Measurements from ENCODE around the gene GALNT17.

GALNT17 gene

GRCh38 chr7:71454981-71455380, 323.0 kb downstream of the GALNT17 start:
- H3K4me1 ChIP-seq (ENCODE audit: control insufficient read depth, insufficient read depth, low read depth, low read length) = no peaks in the 10 kb centered on the region
- no peaks in the 10 kb centered on the region for H3K9me3 ChIP-seq (ENCODE audit: control insufficient read depth, low read length)
- no peak overlapping the region for H2AK5ac ChIP-seq (ENCODE audit: low read length, severe bottlenecking)
- no peak overlapping the region for H4K91ac ChIP-seq (ENCODE audit: low read length)
- no peak overlapping the region for H3K9ac ChIP-seq (ENCODE audit: low read length)
- no peak overlapping the region for H2BK15ac ChIP-seq (ENCODE audit: low read depth, poor library complexity, severe bottlenecking)
- H4K8ac ChIP-seq (ENCODE audit: low read length) = no peak overlapping the region
- no peak overlapping the region for H3K14ac ChIP-seq (ENCODE audit: low read length in 2 of 2)
- no peak overlapping the region for H3K4me3 ChIP-seq (ENCODE audit: insufficient read depth in 1 of 2, low read depth in 1 of 2, low read length in 2 of 2)
- H3K36me3 ChIP-seq (ENCODE audit: control insufficient read depth in 1 of 2, insufficient read depth in 2 of 2, low read depth in 1 of 2, low read length in 2 of 2) = no peaks in the 10 kb centered on the region
- no peak overlapping the region for H3K27ac ChIP-seq (ENCODE audit: low read length, poor library complexity, severe bottlenecking)
- no peak overlapping the region for H2BK5ac ChIP-seq (ENCODE audit: low read depth, low read length, poor library complexity, severe bottlenecking)
- no peak overlapping the region for H2AFZ ChIP-seq (ENCODE audit: low read depth, low read length)
- H3K27me3 ChIP-seq (ENCODE audit: control insufficient read depth in 1 of 2, insufficient read depth in 1 of 2, low read length in 2 of 2) = no peaks in the 10 kb centered on the region
- H2BK120ac ChIP-seq (ENCODE audit: low read depth, low read length) = no peak overlapping the region
- no peak overlapping the region for H3K4ac ChIP-seq (ENCODE audit: low read depth in 1 of 2, low read length in 2 of 2)
- H3K23ac ChIP-seq (ENCODE audit: low read length in 2 of 2) = no peak overlapping the region
- no peak overlapping the region for H3K4me2 ChIP-seq (ENCODE audit: low read length, poor library complexity, severe bottlenecking)
- H3K18ac ChIP-seq (ENCODE audit: low read depth in 1 of 2, low read length in 2 of 2) = no peak overlapping the region
- no peak overlapping the region for H2BK12ac ChIP-seq (ENCODE audit: low read length in 2 of 2)
- no peaks in the 10 kb centered on the region for H3K79me1 ChIP-seq (replicated peaks; ENCODE audit: low read length, poor library complexity, severe bottlenecking)
- no peak for DNase-seq

GRCh38 chr7:71457021-71457420, 325.1 kb downstream of the GALNT17 start:
- H3K4me2 ChIP-seq (ENCODE audit: low read length, poor library complexity, severe bottlenecking) = no peak overlapping the region
- H2AK5ac ChIP-seq (ENCODE audit: low read length, severe bottlenecking) = no peak overlapping the region
- H3K4ac ChIP-seq (ENCODE audit: low read depth in 1 of 2, low read length in 2 of 2) = no peak overlapping the region
- H3K23ac ChIP-seq (ENCODE audit: low read length in 2 of 2) = no peak overlapping the region
- H3K27me3 ChIP-seq (ENCODE audit: control insufficient read depth in 1 of 2, insufficient read depth in 1 of 2, low read length in 2 of 2) = no peaks in the 10 kb centered on the region
- no peak overlapping the region for H3K27ac ChIP-seq (ENCODE audit: low read length, poor library complexity, severe bottlenecking)
- no peak for DNase-seq
- no peak overlapping the region for H3K14ac ChIP-seq (ENCODE audit: low read length in 2 of 2)
- H3K4me3 ChIP-seq (ENCODE audit: insufficient read depth in 1 of 2, low read depth in 1 of 2, low read length in 2 of 2) = no peak overlapping the region
- H4K8ac ChIP-seq (ENCODE audit: low read length) = no peak overlapping the region
- no peak overlapping the region for H3K9ac ChIP-seq (ENCODE audit: low read length)
- no peak overlapping the region for H2BK120ac ChIP-seq (ENCODE audit: low read depth, low read length)
- H3K4me1 ChIP-seq (ENCODE audit: control insufficient read depth, insufficient read depth, low read depth, low read length) = no peaks in the 10 kb centered on the region
- H2BK12ac ChIP-seq (ENCODE audit: low read length in 2 of 2) = no peak overlapping the region
- no peaks in the 10 kb centered on the region for H3K79me1 ChIP-seq (replicated peaks; ENCODE audit: low read length, poor library complexity, severe bottlenecking)
- no peak overlapping the region for H4K91ac ChIP-seq (ENCODE audit: low read length)
- no peak overlapping the region for H3K18ac ChIP-seq (ENCODE audit: low read depth in 1 of 2, low read length in 2 of 2)
- no peak overlapping the region for H2AFZ ChIP-seq (ENCODE audit: low read depth, low read length)
- WGBS = 48% methylated on average over 4 of the region's 4 CpGs
- H2BK5ac ChIP-seq (ENCODE audit: low read depth, low read length, poor library complexity, severe bottlenecking) = no peak overlapping the region
- H3K36me3 ChIP-seq (ENCODE audit: control insufficient read depth in 1 of 2, insufficient read depth in 2 of 2, low read depth in 1 of 2, low read length in 2 of 2) = no peaks in the 10 kb centered on the region
- H2BK15ac ChIP-seq (ENCODE audit: low read depth, poor library complexity, severe bottlenecking) = no peak overlapping the region
- H3K9me3 ChIP-seq (ENCODE audit: control insufficient read depth, low read length) = no peaks in the 10 kb centered on the region

- Histone ChIP-seq H3K4me3 (ENCODE audit: insufficient read depth in 1 of 2, low read depth in 1 of 2, low read length in 2 of 2) (no peak overlapping the region), H3K18ac (ENCODE audit: low read depth in 1 of 2, low read length in 2 of 2) (no peak overlapping the region), H3K9ac (ENCODE audit: low read length) (no peak overlapping the region), H3K4ac (ENCODE audit: low read depth in 1 of 2, low read length in 2 of 2) (no peak overlapping the region), H3K36me3 (ENCODE audit: control insufficient read depth in 1 of 2, insufficient read depth in 2 of 2, low read depth in 1 of 2, low read length in 2 of 2) (no peaks in the 10 kb centered on the region), H3K79me1 (replicated peaks; ENCODE audit: low read length, poor library complexity, severe bottlenecking) (no peaks in the 10 kb centered on the region), H3K14ac (ENCODE audit: low read length in 2 of 2) (no peak overlapping the region), H3K27me3 (ENCODE audit: control insufficient read depth in 1 of 2, insufficient read depth in 1 of 2, low read length in 2 of 2) (no peaks in the 10 kb centered on the region), H4K91ac (ENCODE audit: low read length) (no peak overlapping the region), H2BK15ac (ENCODE audit: low read depth, poor library complexity, severe bottlenecking) (no peak overlapping the region), H3K4me1 (ENCODE audit: control insufficient read depth, insufficient read depth, low read depth, low read length) (no peaks in the 10 kb centered on the region), H3K23ac (ENCODE audit: low read length in 2 of 2) (no peak overlapping the region), H2BK12ac (ENCODE audit: low read length in 2 of 2) (no peak overlapping the region), H3K4me2 (ENCODE audit: low read length, poor library complexity, severe bottlenecking) (no peak overlapping the region), H4K8ac (ENCODE audit: low read length) (no peak overlapping the region), H3K27ac (ENCODE audit: low read length, poor library complexity, severe bottlenecking) (no peak overlapping the region), H3K9me3 (ENCODE audit: control insufficient read depth, low read length) (no peaks in the 10 kb centered on the region), H2BK5ac (ENCODE audit: low read depth, low read length, poor library complexity, severe bottlenecking) (no peak overlapping the region), H2AFZ (ENCODE audit: low read depth, low read length) (no peak overlapping the region), H2AK5ac (ENCODE audit: low read length, severe bottlenecking) (no peak overlapping the region), H2BK120ac (ENCODE audit: low read depth, low read length) (no peak overlapping the region)
- 49% methylated on average over 9 of the region's 9 CpGs for WGBS
- no peak for DNase-seq
These were observed 326.1 kb downstream of the GALNT17 start for GRCh38 chr7:71457846-71458590.

GRCh38 chr7:71459132-71459531, 327.2 kb downstream of the GALNT17 start:
- Histone ChIP-seq H2AFZ (ENCODE audit: low read depth, low read length) (no peak overlapping the region), H2BK120ac (ENCODE audit: low read depth, low read length) (no peak overlapping the region), H2BK12ac (ENCODE audit: low read length in 2 of 2) (no peak overlapping the region)

More at GRCh38 chr7:71459132-71459531, 327.2 kb downstream of the GALNT17 start:
- DNase-seq = no peak
- H3K9ac ChIP-seq (ENCODE audit: low read length) = no peak overlapping the region
- H3K79me1 ChIP-seq (replicated peaks; ENCODE audit: low read length, poor library complexity, severe bottlenecking) = no peaks in the 10 kb centered on the region
- H3K9me3 ChIP-seq (ENCODE audit: control insufficient read depth, low read length) = no peaks in the 10 kb centered on the region
- H3K36me3 ChIP-seq (ENCODE audit: control insufficient read depth in 1 of 2, insufficient read depth in 2 of 2, low read depth in 1 of 2, low read length in 2 of 2) = no peaks in the 10 kb centered on the region
- H3K4me1 ChIP-seq (ENCODE audit: control insufficient read depth, insufficient read depth, low read depth, low read length) = no peaks in the 10 kb centered on the region
- no peak overlapping the region for H2BK15ac ChIP-seq (ENCODE audit: low read depth, poor library complexity, severe bottlenecking)
- H3K18ac ChIP-seq (ENCODE audit: low read depth in 1 of 2, low read length in 2 of 2) = no peak overlapping the region
- H3K4me3 ChIP-seq (ENCODE audit: insufficient read depth in 1 of 2, low read depth in 1 of 2, low read length in 2 of 2) = no peak overlapping the region
- H2AK5ac ChIP-seq (ENCODE audit: low read length, severe bottlenecking) = no peak overlapping the region
- H3K4me2 ChIP-seq (ENCODE audit: low read length, poor library complexity, severe bottlenecking) = no peak overlapping the region
- H3K27me3 ChIP-seq (ENCODE audit: control insufficient read depth in 1 of 2, insufficient read depth in 1 of 2, low read length in 2 of 2) = no peaks in the 10 kb centered on the region
- no peak overlapping the region for H3K4ac ChIP-seq (ENCODE audit: low read depth in 1 of 2, low read length in 2 of 2)
- H4K8ac ChIP-seq (ENCODE audit: low read length) = no peak overlapping the region
- no peak overlapping the region for H3K14ac ChIP-seq (ENCODE audit: low read length in 2 of 2)
- no peak overlapping the region for H3K23ac ChIP-seq (ENCODE audit: low read length in 2 of 2)
- H3K27ac ChIP-seq (ENCODE audit: low read length, poor library complexity, severe bottlenecking) = no peak overlapping the region
- no peak overlapping the region for H4K91ac ChIP-seq (ENCODE audit: low read length)
- H2BK5ac ChIP-seq (ENCODE audit: low read depth, low read length, poor library complexity, severe bottlenecking) = no peak overlapping the region
